HL-60/S4 treated with phorbol 12-myristate 13-acetate at 8.2 ng/mL for 4 days and 3 days (cell line): Measurements from ENCODE around the gene LMNB1.
"Not testable (repeated sequence)": the region's sequence is repeated elsewhere in the genome, so short reads cannot be mapped to it uniquely, and the experiment has no call there.

Experiments used
- in situ Hi-C: fragments of 300-500 bp; cut with MboI; formaldehyde crosslinking; loops from 2 replicates; pipeline ENCODE4 v1.15.0; 2022; ENCODE audit warnings: low sequenced_read_pairs

LMNB1 gene

GRCh38 chr5:126853541-126854307 is 76.8 kb downstream of the LMNB1 start:
- in situ Hi-C loops, result not testable (repeated sequence)

GRCh38 chr5:126854526-126855110 is 77.7 kb downstream of the LMNB1 start:
- in situ Hi-C loops, result no loop called here

- in situ Hi-C loops, result no loop called here
These were observed 78.3 kb downstream of the LMNB1 start for GRCh38 chr5:126855266-126855665.

- in situ Hi-C loops, result no loop called here
These were observed 80.8 kb downstream of the LMNB1 start for GRCh38 chr5:126857472-126858410.

- in situ Hi-C loops, result no loop called here
These were observed 81.5 kb downstream of the LMNB1 start for GRCh38 chr5:126858441-126858840.

- in situ Hi-C loops, result no loop called here
These were observed 86.5 kb downstream of the LMNB1 start for GRCh38 chr5:126863402-126863801.

- in situ Hi-C loops, result no loop called here
These were observed 87.2 kb downstream of the LMNB1 start for GRCh38 chr5:126864042-126864688.

GRCh38 chr5:126865299-126865698 is 88.4 kb downstream of the LMNB1 start:
- in situ Hi-C loops, result no loop called here

GRCh38 chr5:126866851-126867636 is 90.1 kb downstream of the LMNB1 start:
- in situ Hi-C loops, result no loop called here

- in situ Hi-C loops, result no loop called here
These were observed 91.5 kb downstream of the LMNB1 start for GRCh38 chr5:126868338-126869004.

- in situ Hi-C loops, result no loop called here
These were observed 92.1 kb downstream of the LMNB1 start for GRCh38 chr5:126869005-126869451.

- in situ Hi-C loops, result no loop called here
These were observed 94.5 kb downstream of the LMNB1 start for GRCh38 chr5:126871441-126871840.

GRCh38 chr5:126872561-126873354 is 95.8 kb downstream of the LMNB1 start:
- in situ Hi-C loops, result no loop called here

GRCh38 chr5:126875303-126875785 is 98.4 kb downstream of the LMNB1 start:
- in situ Hi-C loops, result no loop called here

- in situ Hi-C loops, result no loop called here
These were observed 100.7 kb downstream of the LMNB1 start for GRCh38 chr5:126877602-126878001.

GRCh38 chr5:126878085-126878484 is 101.1 kb downstream of the LMNB1 start:
- in situ Hi-C loops, result no loop called here

GRCh38 chr5:126878634-126879033 is 101.7 kb downstream of the LMNB1 start:
- in situ Hi-C loops, result no loop called here

- in situ Hi-C loops, result no loop called here
These were observed 105.1 kb downstream of the LMNB1 start for GRCh38 chr5:126881821-126882600.
